Endothelial cell of umbilical vein (primary cell): ENCODE results near the gene TANGO6. TPM values are rescaled to one million over a fixed set of nuclear protein-coding genes. Genes with fewer than 3 reads are reported as not detected.

Experiments
- BruUV-seq: library from RNA; stranded (reverse); fragments of 400-500 nt; replicated peaks from 2 replicates; lab custom pipeline; 2021; lab: Mats Ljungman, UMichigan
- CTCF ChIA-PET: fragments of 300-600, 350-600 bp; sonication (Branson Sonifier 250); formaldehyde crosslinking; loops from one replicate; lab custom pipeline; 2021; ENCODE audit warnings: antibody characterized with exemption, inconsistent platforms; lab: Charles Lee
- POLR2A ChIA-PET: fragments of 300-600, 350-600 bp; sonication (Branson Sonifier 250); formaldehyde crosslinking; loops from one replicate; lab custom pipeline; 2021; ENCODE audit warnings: antibody characterized with exemption, inconsistent platforms; lab: Charles Lee
- DNase-seq: peaks from one replicate; pipeline ENCODE4 v3.0.0-alpha.2; 2011; ENCODE audit warnings: low read depth, low spot score
- FAIRE-seq: peaks from 2 replicates; lab custom pipeline; 2011; peaks lifted over from hg19 to GRCh38; lab: Jason Lieb, UNC
- H2AFZ ChIP-seq: 2 replicates; pipeline ENCODE4 v1.6.0; 2012; ENCODE audit warnings: low read depth, low read length, control low read depth, inconsistent platforms
- H3K27ac ChIP-seq: 2 replicates; pipeline ENCODE4 v1.5.1; 2011; ENCODE audit warnings: low read depth, mild to moderate bottlenecking, control low read depth, low read length, moderate library complexity; ENCODE audit not compliant: insufficient read depth
- H3K27me3 ChIP-seq, 2 experiments: 2 replicates each; pipeline versions ENCODE4 v1.6.0 to v1.6.1; 2011; ENCODE audit warnings: low read length in 2 of 2, mixed read lengths in 1 of 2; ENCODE audit not compliant: control insufficient read depth in 2 of 2, insufficient read depth in 2 of 2
- H3K36me3 ChIP-seq, 2 experiments: 2 replicates in 1 of 2; 3 replicates in 1 of 2; pipeline ENCODE4 v1.5.1; 2011; ENCODE audit warnings: low read length in 2 of 2, mild to moderate bottlenecking in 1 of 2, moderate library complexity in 1 of 2; ENCODE audit not compliant: control insufficient read depth in 2 of 2, insufficient read depth in 2 of 2; ENCODE audit errors: extremely low read depth in 1 of 2
- H3K4me1 ChIP-seq: 3 replicates; pipeline ENCODE4 v1.5.1; 2011; ENCODE audit warnings: mild to moderate bottlenecking, low read length; ENCODE audit not compliant: control insufficient read depth, insufficient read depth; ENCODE audit errors: extremely low read depth
- H3K4me2 ChIP-seq: 2 replicates; pipeline ENCODE4 v1.6.1; 2011; ENCODE audit warnings: low read length, control low read depth, mixed read lengths; ENCODE audit not compliant: insufficient read depth
- H3K4me3 ChIP-seq, 3 experiments: fragments of 200-600 bp in 1 of 3; sonication (generic), shearing (Covaris generic) in 1 of 3; replicated peaks in 1 of 3; 2 replicates each; pipeline ENCODE4 v1.5.1; 2011 to 2016; ENCODE audit warnings: control low read depth in 3 of 3, low read length in 3 of 3, mild to moderate bottlenecking in 2 of 3, inconsistent platforms in 1 of 3, low read depth in 1 of 3, moderate library complexity in 1 of 3; ENCODE audit not compliant: insufficient read depth in 1 of 3
- H3K79me2 ChIP-seq: 2 replicates; pipeline ENCODE4 v1.6.0; 2012; ENCODE audit warnings: low read length, inconsistent platforms; ENCODE audit not compliant: control insufficient read depth, insufficient read depth
- H3K9ac ChIP-seq: replicated peaks from 2 replicates; pipeline ENCODE3; 2011; ENCODE audit warnings: low read length, control low read depth; ENCODE audit not compliant: insufficient read depth; ENCODE audit errors: extremely low read depth
- H3K9me1 ChIP-seq: replicated peaks from 3 replicates; pipeline ENCODE4 v1.6.0; 2011; ENCODE audit warnings: mild to moderate bottlenecking, low read length; ENCODE audit not compliant: control insufficient read depth, insufficient read depth; ENCODE audit errors: extremely low read depth
- H3K9me3 ChIP-seq: replicated peaks from 2 replicates; pipeline ENCODE4 v1.5.1; 2012; ENCODE audit warnings: low read length, inconsistent platforms; ENCODE audit not compliant: control insufficient read depth, insufficient read depth
- H4K20me1 ChIP-seq: replicated peaks from 2 replicates; pipeline ENCODE3; 2011; ENCODE audit warnings: mild to moderate bottlenecking, low read length; ENCODE audit not compliant: control insufficient read depth, insufficient read depth; ENCODE audit errors: extremely low read depth
- CTCF ChIP-seq, 2 donors: IDR thresholded peaks; 1 replicate in 1 of 2; 2 replicates in 1 of 2; pipeline ENCODE4 v1.5.1; 2011; ENCODE audit warnings: low read length in 2 of 2, mild to moderate bottlenecking in 2 of 2, moderate library complexity in 2 of 2, control low read depth in 1 of 2, inconsistent platforms in 1 of 2, low read depth in 1 of 2; ENCODE audit not compliant: insufficient read depth in 1 of 2; ENCODE audit errors: extremely low read depth in 1 of 2
- EZH2 ChIP-seq: IDR thresholded peaks from 2 replicates; pipeline ENCODE4 v1.6.1; 2012; ENCODE audit warnings: borderline replicate concordance, low read depth, mild to moderate bottlenecking, moderate library complexity, low read length, inconsistent platforms; ENCODE audit not compliant: severe bottlenecking
- FOS ChIP-seq: IDR thresholded peaks from 2 replicates; pipeline ENCODE4 v1.6.1; 2011; ENCODE audit warnings: mild to moderate bottlenecking, low read length, moderate library complexity, borderline replicate concordance; ENCODE audit not compliant: insufficient read depth
- GATA2 ChIP-seq: IDR thresholded peaks from 2 replicates; pipeline ENCODE4 v1.7.0; 2011; ENCODE audit warnings: low read depth, mild to moderate bottlenecking, moderate library complexity, mixed read lengths, low read length; ENCODE audit not compliant: insufficient read length, insufficient read depth
- JUN ChIP-seq: IDR thresholded peaks from 2 replicates; pipeline ENCODE4 v1.6.1; 2011; ENCODE audit warnings: borderline replicate concordance, low read depth; ENCODE audit not compliant: insufficient read length, insufficient read depth
- MAX ChIP-seq: IDR thresholded peaks from 2 replicates; pipeline ENCODE4 v1.6.1; 2011; ENCODE audit not compliant: insufficient read depth, insufficient read length
- MYC ChIP-seq: IDR thresholded peaks from one replicate; pipeline ENCODE4 v1.6.1; 2011; ENCODE audit warnings: mild to moderate bottlenecking, low read depth, low read length
- POLR2A ChIP-seq: IDR thresholded peaks from 2 replicates; pipeline ENCODE4 v1.6.1; 2012; ENCODE audit warnings: low read depth, mild to moderate bottlenecking, control low read depth, low read length
- POLR2AphosphoS5 ChIP-seq: IDR thresholded peaks from 2 replicates; pipeline ENCODE4 v1.6.1; 2012; ENCODE audit warnings: low read depth, mild to moderate bottlenecking, control low read depth, low read length, moderate library complexity; ENCODE audit not compliant: insufficient read depth
- dilution Hi-C: fragments of 300-500 bp; cut with MboI; formaldehyde crosslinking; loops from one replicate; pipeline ENCODE4 v1.15.0; 2019; ENCODE audit warnings: low sequenced_read_pairs; ENCODE audit not compliant: extremely low pct_ligation_motif_present
- intact Hi-C: fragments of 100-400 bp; cut with micrococcal nuclease; formaldehyde crosslinking; loops from one replicate; pipeline ENCODE4 v1.10.0; 2022
- polyA plus RNA-seq, 4 experiments: library from polyadenylated mRNA; depleted of rRNA in 3 of 4; stranded (reverse) in 3 of 4; unstranded in 1 of 4; fragments of >200 nt; gene quantifications; 2 replicates each; pipeline versions ENCODE4 v1.2.1 to v1.2.3, GENCODE V29; 2011 to 2012; ENCODE audit warnings: missing spikeins in 1 of 4
- total RNA-seq: library from RNA; stranded (reverse); gene quantifications from 2 replicates; pipeline ENCODE4 v1.2.3, GENCODE V29; 2021

Gene TANGO6
- total and polyA plus RNA-seq, 2 donors (not counting 3 experiments of a cell fraction or from before 2014, with no cell fraction given), result 6.7 to 21.2 TPM

GRCh38 chr16:69100071-69100691 is 256.9 kb downstream of the TANGO6 start:
- Histone ChIP-seq H3K79me2 (no peaks in the 10 kb centered on the region), H2AFZ (no peak overlapping the region), H4K20me1 (no peaks in the 10 kb centered on the region), H3K36me3 (no peaks in the 10 kb centered on the region), H3K27me3 (no peaks in the 10 kb centered on the region), H3K27ac (no peak overlapping the region), H3K9me1 (no peaks in the 10 kb centered on the region), H3K4me3 (no peak overlapping the region), H3K9ac (no peak overlapping the region), H3K4me2 (no peak overlapping the region), H3K9me3 (no peaks in the 10 kb centered on the region), H3K4me1 (peaks cover under 1% of the 10 kb centered on the region)
- intact Hi-C loops (no loop called here), dilution Hi-C loops (no loop called here)
- BruUV-seq, result no TSS peak
- ChIA-PET POLR2A (interaction anchor here (0.6 kb wide), 1 partner anchor 75 kb away, joined by 3 read pairs; no protein-coding TSS in a partner anchor), CTCF (interaction anchor here (1.2 to 3.3 kb wide), 3 partner anchors 11 to 16 kb away, joined by 3 to 15 read pairs (median 3); no protein-coding TSS in a partner anchor)
- TF ChIP-seq MAX, result no peak
- no peak for TF ChIP-seq FOS
- no peak for TF ChIP-seq GATA2
- no peak for TF ChIP-seq JUN
- TF ChIP-seq CTCF (IDR thresholded peaks at IDR 0.05; ENCODE audit: extremely low read depth in 1 of 2, insufficient read depth in 1 of 2, low read depth in 1 of 2, low read length in 2 of 2), result no peak
- no peak for TF ChIP-seq EZH2
- TF ChIP-seq MYC, result no peak
- no peak for TF ChIP-seq POLR2A
- no peak for TF ChIP-seq POLR2AphosphoS5
- FAIRE-seq, result no peak
- DNase-seq, result no peak
